OCI-LY1 (cell line): ENCODE measurements around the gene RPGRIP1L.

Experiments used
- H2AFZ ChIP-seq: fragments of 200-600 bp; sonication (generic), shearing (Covaris generic); 2 replicates; pipeline ENCODE4 v1.6.0; 2014; ENCODE audit warnings: antibody characterized with exemption, mild to moderate bottlenecking, low read length
- H3F3A ChIP-seq: fragments of 200-600 bp; sonication (generic), shearing (Covaris generic); 2 replicates; pipeline ENCODE4 v1.6.0; 2014; ENCODE audit warnings: mild to moderate bottlenecking, antibody characterized with exemption, low read length, moderate library complexity; ENCODE audit not compliant: insufficient read depth
- H3K27ac ChIP-seq: fragments of 200-600 bp; sonication (generic); 2 replicates; pipeline ENCODE4 v1.5.1; 2014; ENCODE audit warnings: low read length, mixed run types, mild to moderate bottlenecking, low read depth; ENCODE audit not compliant: poor library complexity, severe bottlenecking
- H3K27me3 ChIP-seq: fragments of 200-600 bp; sonication (generic); 2 replicates; pipeline ENCODE4 v1.6.0; 2014; ENCODE audit warnings: antibody characterized with exemption, mild to moderate bottlenecking, low read length, moderate library complexity; ENCODE audit not compliant: insufficient read depth
- H3K36me3 ChIP-seq: fragments of 200-600 bp; sonication (generic); 2 replicates; pipeline ENCODE4 v1.6.1; 2014; ENCODE audit warnings: mild to moderate bottlenecking, antibody characterized with exemption, low read length, moderate library complexity, mixed read lengths; ENCODE audit not compliant: insufficient read depth
- H3K4me1 ChIP-seq: fragments of 200-600 bp; sonication (generic); 2 replicates; pipeline ENCODE4 v1.5.1; 2014; ENCODE audit warnings: mild to moderate bottlenecking, low read length, moderate library complexity; ENCODE audit not compliant: insufficient read depth, severe bottlenecking
- H3K4me2 ChIP-seq: fragments of 200-600 bp; sonication (generic), shearing (Covaris generic); 2 replicates; pipeline ENCODE4 v1.6.1; 2014; ENCODE audit warnings: low read length
- H3K4me3 ChIP-seq: fragments of 200-600 bp; sonication (generic); 2 replicates; pipeline ENCODE4 v1.5.1; 2014; ENCODE audit warnings: low read length, low read depth, mild to moderate bottlenecking, mixed read lengths; ENCODE audit not compliant: poor library complexity, severe bottlenecking
- H3K79me2 ChIP-seq: fragments of 200-600 bp; shearing (Covaris generic); 2 replicates; pipeline ENCODE4 v1.6.1; 2016; ENCODE audit warnings: mixed run types, low read length, mixed read lengths; ENCODE audit not compliant: insufficient read depth
- H3K9ac ChIP-seq: fragments of 200-600 bp; sonication (generic), shearing (Covaris generic); 2 replicates; pipeline ENCODE4 v1.6.1; 2014; ENCODE audit warnings: mild to moderate bottlenecking, low read length, mixed read lengths
- H3K9me2 ChIP-seq: fragments of 200-600 bp; sonication (generic), shearing (Covaris generic); 2 replicates; pipeline ENCODE4 v1.6.1; 2014; ENCODE audit warnings: low read depth, mild to moderate bottlenecking, low read length, mixed read lengths
- H3K9me3 ChIP-seq: fragments of 200-600 bp; shearing (Covaris generic); 2 replicates; pipeline ENCODE4 v1.6.1; 2014; ENCODE audit warnings: low read length, mixed read lengths
- H4K20me1 ChIP-seq: fragments of 200-600 bp; sonication (generic), shearing (Covaris generic); 2 replicates; pipeline ENCODE4 v1.6.0; 2016; ENCODE audit warnings: mild to moderate bottlenecking, low read length; ENCODE audit not compliant: insufficient read depth
- EZH2 ChIP-seq: fragments of 200-600 bp; sonication (generic), shearing (Covaris generic); IDR thresholded peaks from 2 replicates; pipeline ENCODE4 v1.8.0; 2017; ENCODE audit warnings: borderline replicate concordance, mixed run types, mild to moderate bottlenecking, antibody characterized with exemption, low read length, moderate library complexity, mixed read lengths
- TF ChIP-seq, protein P1 (sequence below): fragments of 200-600 bp; sonication (generic), shearing (Covaris generic); IDR thresholded peaks from 2 replicates; pipeline ENCODE4 v1.5.1; 2017; ENCODE audit warnings: mild to moderate bottlenecking, antibody characterized with exemption, low read length, moderate library complexity, mixed read lengths

The RPGRIP1L gene

DNA sequence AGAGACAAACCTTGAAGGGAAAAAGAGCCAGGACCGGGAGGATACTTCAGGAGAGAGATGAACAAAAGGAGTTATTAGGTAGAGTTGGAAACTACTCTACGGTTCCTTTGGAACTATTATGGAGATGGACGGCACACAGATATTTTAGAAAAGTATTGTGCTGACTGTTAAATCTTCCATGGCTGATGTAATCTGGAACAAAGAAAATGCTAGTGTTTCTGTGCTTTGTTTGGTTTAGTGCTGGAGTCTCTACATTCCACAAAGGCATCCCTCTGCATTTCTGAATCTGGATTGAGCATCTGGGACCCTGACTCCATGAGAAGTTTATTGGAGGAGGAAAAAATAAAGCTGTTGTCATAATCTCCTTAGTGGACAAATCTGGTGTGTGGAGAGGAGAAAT lies 57.2 kb downstream of the RPGRIP1L start:
- no peaks in the 10 kb centered on the region for H3F3A ChIP-seq
- H3K36me3 ChIP-seq = no peaks in the 10 kb centered on the region; the same call in 1 of the 2 replicates
- no peak overlapping the region for H2AFZ ChIP-seq
- H3K4me2 ChIP-seq = no peak overlapping the region
- H3K27me3 ChIP-seq = no peaks in the 10 kb centered on the region
- no peaks in the 10 kb centered on the region for H3K9me2 ChIP-seq
- no peak overlapping the region for H3K9ac ChIP-seq
- H3K79me2 ChIP-seq = no peaks in the 10 kb centered on the region
- H3K4me3 ChIP-seq = no peak overlapping the region
- H4K20me1 ChIP-seq = no peaks in the 10 kb centered on the region
- no peaks in the 10 kb centered on the region for H3K4me1 ChIP-seq
- TF ChIP-seq EZH2 = no peak
- TF ChIP-seq, protein P1, sequence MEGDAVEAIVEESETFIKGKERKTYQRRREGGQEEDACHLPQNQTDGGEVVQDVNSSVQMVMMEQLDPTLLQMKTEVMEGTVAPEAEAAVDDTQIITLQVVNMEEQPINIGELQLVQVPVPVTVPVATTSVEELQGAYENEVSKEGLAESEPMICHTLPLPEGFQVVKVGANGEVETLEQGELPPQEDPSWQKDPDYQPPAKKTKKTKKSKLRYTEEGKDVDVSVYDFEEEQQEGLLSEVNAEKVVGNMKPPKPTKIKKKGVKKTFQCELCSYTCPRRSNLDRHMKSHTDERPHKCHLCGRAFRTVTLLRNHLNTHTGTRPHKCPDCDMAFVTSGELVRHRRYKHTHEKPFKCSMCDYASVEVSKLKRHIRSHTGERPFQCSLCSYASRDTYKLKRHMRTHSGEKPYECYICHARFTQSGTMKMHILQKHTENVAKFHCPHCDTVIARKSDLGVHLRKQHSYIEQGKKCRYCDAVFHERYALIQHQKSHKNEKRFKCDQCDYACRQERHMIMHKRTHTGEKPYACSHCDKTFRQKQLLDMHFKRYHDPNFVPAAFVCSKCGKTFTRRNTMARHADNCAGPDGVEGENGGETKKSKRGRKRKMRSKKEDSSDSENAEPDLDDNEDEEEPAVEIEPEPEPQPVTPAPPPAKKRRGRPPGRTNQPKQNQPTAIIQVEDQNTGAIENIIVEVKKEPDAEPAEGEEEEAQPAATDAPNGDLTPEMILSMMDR = no peak
- peaks cover 3% of the 10 kb centered on the region; the same call in 1 of the 2 replicates for H3K9me3 ChIP-seq
- H3K27ac ChIP-seq = no peak overlapping the region

DNA sequence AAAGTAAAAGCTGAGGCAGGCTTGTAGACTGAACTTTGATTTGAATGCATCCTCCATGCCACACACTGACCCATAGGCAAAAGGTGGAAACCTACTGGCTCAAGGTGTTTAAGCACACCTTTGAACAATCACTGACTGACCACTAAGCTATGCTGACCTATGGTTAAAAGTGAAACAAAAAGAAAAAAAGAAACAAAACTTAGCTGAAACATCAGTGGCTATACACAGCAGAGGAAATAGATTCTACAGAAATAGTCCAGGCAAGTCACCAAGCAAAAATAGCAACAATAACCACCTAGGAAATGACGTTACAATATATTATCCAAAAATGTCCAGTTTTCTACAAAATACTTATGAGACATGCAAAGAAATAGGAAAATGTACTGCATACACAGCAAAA lies 60.2 kb downstream of the RPGRIP1L start:
- no peaks in the 10 kb centered on the region for H3K9me2 ChIP-seq
- no peaks in the 10 kb centered on the region for H3F3A ChIP-seq
- H3K9me3 ChIP-seq = peaks cover 3% of the 10 kb centered on the region; the same call in 1 of the 2 replicates
- no peak overlapping the region for H2AFZ ChIP-seq
- H3K4me1 ChIP-seq = no peaks in the 10 kb centered on the region
- H3K4me2 ChIP-seq = no peak overlapping the region
- H4K20me1 ChIP-seq = no peaks in the 10 kb centered on the region
- no peaks in the 10 kb centered on the region for H3K27me3 ChIP-seq
- H3K79me2 ChIP-seq = no peaks in the 10 kb centered on the region
- no peak for TF ChIP-seq EZH2
- TF ChIP-seq, protein P1 = no peak
- no peak overlapping the region for H3K4me3 ChIP-seq
- H3K36me3 ChIP-seq = no peaks in the 10 kb centered on the region; the same call in 1 of the 2 replicates
- no peak overlapping the region for H3K27ac ChIP-seq
- H3K9ac ChIP-seq = no peak overlapping the region

- no peaks in the 10 kb centered on the region for H3F3A ChIP-seq
- no peak overlapping the region for H3K9ac ChIP-seq
- no peaks in the 10 kb centered on the region for H3K4me1 ChIP-seq
- no peaks in the 10 kb centered on the region; the same call in 1 of the 2 replicates for H3K36me3 ChIP-seq
- H3K9me3 ChIP-seq = peaks cover 3% of the 10 kb centered on the region; the same call in 1 of the 2 replicates
- H4K20me1 ChIP-seq = no peaks in the 10 kb centered on the region
- no peaks in the 10 kb centered on the region for H3K27me3 ChIP-seq
- H2AFZ ChIP-seq = no peak overlapping the region
- H3K79me2 ChIP-seq = no peaks in the 10 kb centered on the region
- no peak overlapping the region for H3K4me2 ChIP-seq
- H3K4me3 ChIP-seq = no peak overlapping the region
- H3K9me2 ChIP-seq = no peaks in the 10 kb centered on the region
- no peak overlapping the region for H3K27ac ChIP-seq
- TF ChIP-seq, protein P1 = no peak
- no peak for TF ChIP-seq EZH2
These were observed 61.6 kb downstream of the RPGRIP1L start for GRCh38 chr16:53642094-53642493.
